Measurements from ENCODE around the gene APOF.
"Not testable (repeated sequence)": the region's sequence is repeated elsewhere in the genome, so short reads cannot be mapped to it uniquely, and the experiment has no call there.

APOF gene

DNA sequence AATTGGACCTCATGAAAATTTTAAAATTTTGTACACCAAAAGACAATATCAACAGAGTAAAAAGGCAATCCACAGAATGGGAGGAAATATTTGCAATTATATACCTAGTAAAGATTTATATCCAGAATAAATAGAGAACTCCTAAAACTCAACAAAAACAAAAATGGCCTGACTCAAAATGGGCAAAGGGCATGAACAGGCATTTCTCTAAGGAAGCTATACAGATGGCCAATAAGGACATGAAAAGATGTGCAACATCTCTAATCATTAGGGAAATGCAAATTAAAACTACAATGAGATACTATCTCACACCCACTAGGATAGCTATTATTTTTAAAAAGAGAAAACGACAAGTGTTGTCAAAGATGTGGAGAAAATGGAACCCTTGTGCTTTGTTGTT lies 10.9 kb upstream of the APOF start:
- no peak for DNase-seq

DNA sequence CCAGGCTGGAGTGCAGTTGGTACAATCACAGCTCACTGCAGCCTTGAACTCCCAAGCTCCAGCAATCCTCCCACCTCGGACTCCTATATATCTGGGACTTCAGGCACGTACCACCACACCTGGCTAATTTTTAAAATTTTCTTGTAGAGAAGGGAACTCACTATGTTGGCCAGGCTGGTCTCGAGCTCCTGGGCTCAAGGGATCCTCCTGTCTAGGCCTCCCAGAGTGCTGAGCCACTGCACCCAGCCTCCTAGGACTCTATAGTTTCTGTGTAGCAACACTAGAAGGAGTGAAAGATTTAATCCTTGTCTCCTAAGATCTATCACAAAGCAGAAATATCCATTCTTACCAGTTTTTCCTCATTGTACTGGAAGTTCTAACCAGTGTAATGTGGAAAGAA lies 4.3 kb upstream of the APOF start:
- DNase-seq, result no peak

DNA sequence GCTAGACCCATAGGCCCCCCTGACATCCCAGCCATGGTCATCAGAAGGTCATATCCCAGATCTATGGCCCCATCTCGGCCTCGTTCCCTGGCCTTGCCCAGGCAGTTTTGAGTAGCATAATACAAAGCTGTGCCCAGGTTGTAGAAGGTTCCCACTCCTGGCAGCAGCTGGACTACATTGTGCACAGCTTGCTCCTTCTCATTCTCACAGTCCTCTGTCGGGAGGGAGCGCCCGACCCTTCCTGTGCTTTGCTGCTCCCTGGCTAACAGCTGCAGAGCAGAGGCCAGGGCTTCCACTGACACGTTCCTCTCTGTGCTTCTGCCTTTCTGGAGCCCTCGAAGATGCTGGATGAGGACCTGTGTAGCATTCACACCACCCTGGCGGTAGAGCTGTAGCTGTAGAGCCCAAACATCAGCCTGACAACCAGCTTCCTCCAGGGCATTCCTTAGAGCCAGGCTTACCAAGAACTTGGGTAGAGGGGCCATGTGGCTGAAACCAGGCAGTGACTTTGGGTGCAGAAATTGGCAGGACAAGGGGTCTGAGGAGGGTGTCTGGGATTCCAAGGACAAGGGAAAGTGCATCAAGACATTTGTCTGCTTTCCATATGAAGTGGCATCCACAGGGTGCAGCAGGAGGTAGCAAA lies 1.0 kb downstream of the APOF start:
- no peak for DNase-seq

DNA sequence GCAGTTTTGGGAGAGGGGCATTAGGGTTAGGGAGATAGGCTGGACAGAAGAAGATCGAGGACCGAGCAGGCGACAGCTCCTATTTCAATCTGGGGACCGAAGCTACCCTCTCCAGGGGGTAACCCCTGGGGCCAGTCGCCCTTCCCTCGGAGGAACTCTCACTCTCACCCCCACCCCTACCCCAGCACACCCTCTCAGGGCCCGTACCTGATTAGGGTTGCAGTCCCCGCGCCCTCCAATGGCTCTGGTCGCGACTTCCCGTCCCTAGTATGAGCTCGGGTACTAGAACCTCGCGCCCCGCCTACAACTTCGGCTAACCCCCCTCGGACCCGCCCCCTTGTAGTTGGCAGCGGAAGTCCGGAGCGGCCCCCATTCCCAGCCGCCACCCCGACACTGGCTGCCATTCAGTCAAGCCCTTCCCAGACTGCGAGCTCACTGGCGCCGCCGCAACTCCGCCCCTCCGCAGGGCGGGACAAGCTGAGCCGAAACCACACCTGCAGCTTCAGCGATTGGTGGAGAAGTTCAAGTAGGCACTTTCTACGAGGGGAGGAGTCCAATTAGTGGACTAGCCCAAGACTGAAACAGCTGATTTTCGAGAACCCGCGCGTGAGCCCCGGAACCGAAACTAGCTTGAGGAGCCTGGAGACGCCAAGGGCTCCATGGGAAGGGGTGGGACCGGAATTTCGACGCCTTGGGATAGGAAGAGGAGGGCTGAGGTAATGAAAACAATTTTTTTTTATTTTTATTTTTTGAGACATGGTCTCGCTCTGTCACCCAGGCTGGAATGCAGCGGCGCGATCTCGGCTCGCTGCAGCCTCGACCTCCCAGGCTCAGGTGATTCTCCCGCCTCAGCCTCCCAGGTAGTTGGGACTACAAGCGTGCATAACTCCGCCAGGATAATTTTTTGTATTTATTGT lies 2.5 kb downstream of the APOF start, which contains the start of gene STAT2:
STAT2 (minus strand) TSS at position 257 of the 917 bp plus-strand sequence. CDS start 3,536 bp downstream, outside the sequence.
- peak; percentile 84 to 100 (median 99) for DNase-seq

DNA sequence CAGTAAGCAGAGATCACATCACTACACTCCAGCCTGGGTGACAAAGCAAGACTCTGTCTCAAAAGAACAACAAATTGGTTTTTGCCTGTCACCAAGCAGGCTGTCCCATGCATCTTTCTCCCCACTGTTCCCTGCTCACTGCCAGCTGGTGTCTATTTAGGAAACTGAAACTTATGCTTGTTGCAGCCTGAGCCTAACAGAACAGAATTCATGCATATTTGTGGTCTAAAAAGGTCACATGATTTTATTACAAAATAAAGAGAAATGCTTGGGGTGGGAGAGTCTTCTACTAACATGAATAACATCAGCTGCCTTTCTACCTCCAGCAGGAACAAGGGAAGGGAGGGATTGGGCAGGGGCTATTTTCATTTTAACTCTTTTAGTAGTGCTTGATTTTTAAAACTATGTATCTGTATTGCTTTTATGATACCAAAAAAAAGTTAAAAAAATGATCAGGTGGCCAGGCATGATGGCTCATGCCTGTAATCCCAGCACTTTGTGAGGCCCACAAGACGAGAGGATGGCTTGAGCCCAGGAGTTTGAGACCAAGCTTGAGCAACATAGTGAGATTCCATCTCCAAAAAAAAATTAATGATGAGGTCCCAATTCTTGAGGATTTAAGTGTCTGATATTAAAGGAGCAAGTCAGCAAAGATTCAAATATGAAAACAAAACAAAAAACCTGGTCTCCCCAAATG lies 3.7 kb downstream of the APOF start:
- DNase-seq, result peak in 36 of 58 donors; percentile 3 to 83 (median 27)

DNA sequence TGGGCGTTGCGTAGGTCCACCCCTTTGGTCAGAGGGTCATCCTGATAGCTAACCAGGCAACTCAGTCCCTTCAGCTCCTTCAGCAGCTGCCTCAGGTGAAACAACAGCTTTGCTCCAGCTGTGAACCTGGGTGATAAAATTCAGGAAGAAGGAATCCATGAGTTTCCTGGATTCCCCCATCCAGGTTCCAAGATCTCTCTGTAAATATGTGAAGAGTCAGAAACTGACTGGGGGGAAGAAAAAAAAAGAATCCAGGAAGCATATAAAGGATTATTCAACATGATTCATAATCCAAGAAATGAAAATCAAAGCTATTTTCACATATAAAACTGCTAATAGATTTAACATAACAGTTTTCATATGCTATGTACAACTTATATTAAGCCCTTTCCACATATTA lies 11.3 kb downstream of the APOF start:
- DNase-seq, result no peak

DNA sequence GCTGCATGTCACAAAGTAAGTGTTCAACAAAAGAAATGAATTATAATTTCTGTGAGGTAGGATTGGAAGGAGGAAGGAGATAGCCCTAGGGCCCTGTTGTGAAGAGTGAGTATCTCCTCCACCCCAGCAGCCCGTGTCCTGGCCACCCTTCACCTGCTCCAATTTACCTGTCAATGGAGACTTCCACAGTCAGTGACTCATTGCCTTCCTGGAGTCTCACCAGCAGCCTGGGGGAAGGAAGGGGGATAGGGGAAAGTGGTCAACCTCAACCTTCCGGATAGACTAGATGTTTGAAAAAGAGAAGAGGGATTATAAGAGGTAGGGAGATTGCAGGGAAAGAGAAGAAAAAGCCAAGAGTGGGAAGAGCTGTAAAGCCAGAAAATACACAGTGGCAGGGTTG lies 12.0 kb downstream of the APOF start:
- no peak for DNase-seq

DNA sequence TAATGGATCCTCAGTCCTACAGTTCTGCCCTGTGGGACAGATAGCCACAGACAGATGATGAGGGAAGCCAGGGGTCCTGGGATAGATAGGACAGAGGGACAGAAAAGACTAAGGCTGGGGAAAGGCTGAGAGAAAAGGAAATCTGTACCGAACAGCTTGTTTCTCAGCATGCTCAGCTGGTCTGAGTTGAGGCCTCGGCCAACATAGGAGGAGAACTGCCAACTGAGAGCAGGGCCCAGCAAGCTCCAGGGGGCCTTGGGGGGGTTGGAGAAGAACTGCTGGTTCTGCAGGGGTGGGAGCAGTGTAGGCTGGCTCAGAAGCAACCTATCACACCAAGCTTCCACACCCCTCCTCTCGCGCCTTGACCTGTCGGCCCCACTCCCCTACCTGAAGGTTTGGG lies 13.9 kb downstream of the APOF start:
- no peak for DNase-seq

DNA sequence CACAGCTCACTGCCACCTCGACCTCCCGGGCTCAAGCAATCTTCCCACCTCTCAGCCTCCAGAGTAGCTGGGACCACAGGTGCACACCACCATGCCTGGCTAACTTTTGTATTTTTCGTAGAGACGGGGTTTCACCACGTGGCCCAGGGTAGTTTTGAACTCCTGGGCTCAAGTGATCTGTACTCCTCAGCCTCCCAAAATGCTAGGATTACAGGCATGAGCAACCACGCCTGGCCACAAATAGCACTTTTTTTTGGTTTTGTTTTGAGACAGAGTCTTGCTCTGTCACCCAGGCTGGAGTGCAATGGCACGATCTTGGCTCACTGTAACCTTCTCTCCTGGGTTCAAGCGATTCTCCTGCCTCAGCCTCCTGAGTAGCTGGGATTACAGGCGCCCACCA lies 15.4 kb downstream of the APOF start:
- not testable (repeated sequence) for DNase-seq

DNA sequence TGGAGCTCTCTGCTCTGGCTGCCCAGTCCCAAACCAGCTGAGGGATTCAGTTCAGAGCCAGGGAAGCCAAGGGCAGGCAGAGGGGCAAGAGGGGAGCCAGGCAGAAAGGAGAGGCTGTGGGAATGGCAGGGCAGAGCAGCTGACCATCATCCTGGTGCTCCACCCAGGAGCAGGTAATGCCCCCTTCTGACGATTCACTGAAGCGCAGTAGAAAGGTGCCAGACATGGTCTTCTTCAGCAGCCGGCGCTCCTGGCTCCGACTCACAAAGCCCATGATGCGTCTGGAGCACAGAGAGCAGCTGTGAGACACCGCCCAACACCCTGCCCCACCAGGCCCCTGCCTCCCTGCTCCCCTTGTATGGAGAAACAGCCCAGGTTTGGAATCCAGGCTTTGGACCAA lies 16.0 kb downstream of the APOF start:
- no peak for DNase-seq

DNA sequence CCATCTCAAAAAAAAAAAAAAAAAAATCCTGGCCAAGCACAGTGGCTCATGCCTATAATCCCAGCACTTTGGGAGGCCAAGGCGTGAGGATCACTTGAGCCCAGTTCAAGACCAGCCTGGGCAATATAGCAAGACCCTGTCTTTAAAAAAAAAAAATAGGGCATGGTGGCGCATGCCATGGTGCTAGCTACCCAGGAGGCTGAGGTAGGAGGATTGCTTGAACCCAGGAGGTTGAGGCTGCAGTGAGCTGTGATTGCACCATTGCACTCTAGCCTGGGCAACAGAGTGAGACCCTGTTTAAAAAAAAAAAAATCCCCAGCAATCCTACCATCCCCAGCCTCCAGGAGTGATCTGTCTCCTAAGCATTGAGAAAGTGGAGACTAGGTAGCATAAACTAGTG lies 20.4 kb downstream of the APOF start:
- DNase-seq, result not testable (repeated sequence)

DNA sequence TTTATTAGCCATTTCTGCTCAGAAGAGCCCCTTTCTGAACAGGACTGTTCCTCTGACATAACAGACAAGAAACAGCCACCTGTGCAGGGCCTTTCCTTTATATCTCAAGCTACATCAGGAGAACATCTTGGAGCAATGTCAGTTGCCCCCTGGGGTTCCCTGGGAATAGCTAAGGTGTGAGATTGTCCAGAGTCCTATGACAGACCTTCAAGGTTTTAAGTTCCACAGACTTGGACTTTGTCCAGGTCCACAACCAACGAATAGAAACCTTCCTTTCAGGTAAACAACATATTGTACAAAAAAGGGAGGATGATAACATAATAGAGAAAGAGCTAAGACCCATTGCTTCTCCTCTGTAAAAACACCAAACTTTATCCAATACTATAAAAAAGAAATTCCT lies 21.0 kb downstream of the APOF start:
- DNase-seq, result no peak

DNA sequence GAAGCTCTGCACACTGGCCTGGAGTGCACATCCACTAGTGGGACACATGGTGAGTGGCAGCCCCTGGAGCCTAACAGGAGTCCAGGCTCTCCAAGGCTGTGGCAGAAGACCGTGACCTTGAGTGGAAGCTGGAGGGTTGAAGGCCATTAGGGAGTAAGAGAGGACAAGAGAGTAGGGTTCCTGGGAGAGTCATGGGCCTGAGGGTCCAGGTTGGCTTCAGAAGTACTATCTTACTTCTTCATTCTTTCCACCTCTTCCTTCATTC lies 23.6 kb downstream of the APOF start:
- DNase-seq, result no peak

DNA sequence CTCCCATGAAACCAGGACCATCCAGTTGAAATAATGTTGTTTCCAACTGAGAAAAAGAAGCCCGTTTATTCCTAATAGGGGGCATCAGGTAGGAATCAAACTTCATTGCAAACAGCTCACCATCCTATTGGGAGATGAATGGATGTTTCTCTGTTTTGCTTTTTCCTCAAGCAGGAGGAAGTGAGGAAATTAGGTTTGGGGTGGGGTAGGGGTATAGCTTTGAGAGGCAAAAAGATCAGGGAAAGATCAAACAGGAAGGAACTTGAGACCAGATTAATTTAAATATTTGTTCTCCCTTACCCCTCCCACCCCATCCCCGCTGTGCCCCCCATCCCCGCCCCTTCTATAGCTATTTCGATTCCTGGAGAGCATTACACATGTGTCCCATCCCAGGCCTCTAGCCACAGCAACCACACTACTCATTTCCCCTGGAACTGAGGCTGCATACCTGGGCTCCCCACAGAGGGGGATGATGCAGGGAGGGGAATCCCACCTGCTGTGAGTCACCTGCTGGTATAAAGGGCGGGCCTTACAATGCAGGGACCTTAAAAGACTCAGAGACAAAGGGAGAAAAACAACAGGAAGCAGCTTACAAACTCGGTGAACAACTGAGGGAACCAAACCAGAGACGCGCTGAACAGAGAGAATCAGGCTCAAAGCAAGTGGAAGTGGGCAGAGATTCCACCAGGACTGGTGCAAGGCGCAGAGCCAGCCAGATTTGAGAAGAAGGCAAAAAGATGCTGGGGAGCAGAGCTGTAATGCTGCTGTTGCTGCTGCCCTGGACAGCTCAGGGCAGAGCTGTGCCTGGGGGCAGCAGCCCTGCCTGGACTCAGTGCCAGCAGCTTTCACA lies 24.1 kb downstream of the APOF start, which contains the start of gene IL23A:
IL23A (plus strand) TSS at position 577 of the 850 bp plus-strand sequence; CDS start at position 738, 161 bp downstream.
- no peak for DNase-seq

DNA sequence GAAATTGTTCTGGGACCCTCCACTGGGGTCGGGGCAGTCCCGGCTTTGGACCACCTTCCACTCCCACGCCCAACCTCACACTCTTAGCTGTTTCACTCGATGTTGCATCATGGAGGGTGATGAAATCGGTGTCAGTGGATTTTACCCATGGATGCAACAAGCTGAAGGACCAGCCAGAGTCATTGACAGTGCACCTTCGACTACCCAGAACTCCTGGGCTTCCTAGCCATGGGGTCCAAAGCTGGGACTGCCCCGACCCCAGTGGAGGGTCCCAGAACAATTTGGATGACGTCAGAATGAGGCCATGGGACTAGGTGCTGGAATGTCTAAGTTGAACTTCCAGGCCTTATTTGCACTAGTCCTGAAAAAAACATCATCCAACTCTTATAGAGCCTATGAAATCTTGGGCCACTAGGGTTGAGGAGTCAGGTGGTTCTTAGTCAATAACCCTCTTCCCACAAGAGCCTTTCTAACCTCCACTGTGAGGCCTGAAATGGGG lies 24.9 kb downstream of the APOF start:
- no peak for DNase-seq

DNA sequence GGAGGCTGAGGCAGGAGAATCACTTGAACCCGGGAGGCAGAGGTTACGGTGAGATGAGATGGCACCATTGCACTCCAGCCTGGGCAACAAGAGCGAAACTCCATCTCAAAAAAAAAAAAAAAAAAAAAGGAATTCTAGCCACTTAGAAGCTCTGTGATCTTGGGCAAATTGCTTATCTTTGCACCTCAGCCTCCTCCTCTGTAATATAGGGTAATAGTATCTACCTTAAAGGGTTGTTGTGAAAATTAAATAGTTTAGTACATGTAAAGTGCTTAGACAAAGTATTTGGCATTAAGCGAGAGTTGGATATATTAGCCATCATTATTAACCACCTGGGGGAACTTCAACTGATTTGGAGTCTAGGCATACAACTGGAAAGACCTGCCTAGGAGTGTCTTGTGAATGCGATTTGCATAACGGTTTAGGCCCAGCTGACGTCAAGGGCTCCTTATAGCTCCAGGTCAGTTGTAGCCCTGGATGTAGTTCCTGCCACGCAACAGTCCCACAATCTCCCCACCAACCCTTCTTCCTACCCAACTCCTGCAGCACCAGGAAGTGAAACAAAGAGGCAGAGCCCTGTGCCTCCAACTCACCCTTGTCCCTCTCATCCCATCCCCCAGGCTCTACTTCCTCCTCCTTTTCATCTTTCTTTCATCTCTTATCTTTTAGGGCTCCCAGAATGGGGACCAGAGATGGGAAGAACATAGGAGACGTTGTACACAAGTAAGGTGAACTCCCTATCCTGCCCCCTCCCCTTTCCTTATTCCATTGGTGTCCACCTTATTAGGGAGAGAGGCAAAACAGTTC lies 26.1 kb downstream of the APOF start:
- peak in 4 of 58 donors; percentile 6 to 20 (median 10) for DNase-seq

DNA sequence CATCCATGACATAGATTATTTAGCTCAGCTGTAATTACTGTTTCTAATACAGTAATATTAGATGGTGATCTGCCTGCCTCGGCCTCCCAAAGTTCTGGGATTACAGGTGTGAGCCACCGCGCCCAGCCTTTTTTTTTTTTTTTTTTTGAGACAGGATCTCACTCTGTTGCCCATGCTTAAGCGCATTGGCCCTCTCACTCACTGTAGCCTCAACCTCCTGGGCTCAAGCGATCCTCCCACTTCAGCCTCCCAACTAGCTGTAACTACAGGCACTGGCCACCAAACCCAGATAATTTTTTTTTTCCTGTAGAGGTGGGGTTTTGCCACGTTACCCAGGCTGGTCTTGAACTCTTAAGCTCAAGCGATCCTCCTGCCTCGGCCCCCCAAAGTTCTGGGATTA lies 27.1 kb downstream of the APOF start:
- DNase-seq, result not testable (repeated sequence)

DNA sequence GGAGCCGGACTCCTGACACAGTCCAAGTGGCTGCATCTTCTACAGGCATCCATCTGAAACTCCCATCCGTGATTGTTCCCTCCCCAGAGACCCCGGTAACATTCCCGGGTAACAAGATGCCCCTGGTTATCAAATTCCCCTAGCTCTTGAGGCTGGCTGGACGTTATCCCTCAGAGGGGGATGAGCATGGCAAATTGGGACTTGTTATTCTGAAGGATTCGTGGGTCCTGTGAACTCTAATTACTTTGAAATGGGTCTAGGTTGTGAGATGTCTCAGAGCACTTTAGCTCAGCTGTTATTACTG lies 28.2 kb downstream of the APOF start:
- no peak for DNase-seq

DNA sequence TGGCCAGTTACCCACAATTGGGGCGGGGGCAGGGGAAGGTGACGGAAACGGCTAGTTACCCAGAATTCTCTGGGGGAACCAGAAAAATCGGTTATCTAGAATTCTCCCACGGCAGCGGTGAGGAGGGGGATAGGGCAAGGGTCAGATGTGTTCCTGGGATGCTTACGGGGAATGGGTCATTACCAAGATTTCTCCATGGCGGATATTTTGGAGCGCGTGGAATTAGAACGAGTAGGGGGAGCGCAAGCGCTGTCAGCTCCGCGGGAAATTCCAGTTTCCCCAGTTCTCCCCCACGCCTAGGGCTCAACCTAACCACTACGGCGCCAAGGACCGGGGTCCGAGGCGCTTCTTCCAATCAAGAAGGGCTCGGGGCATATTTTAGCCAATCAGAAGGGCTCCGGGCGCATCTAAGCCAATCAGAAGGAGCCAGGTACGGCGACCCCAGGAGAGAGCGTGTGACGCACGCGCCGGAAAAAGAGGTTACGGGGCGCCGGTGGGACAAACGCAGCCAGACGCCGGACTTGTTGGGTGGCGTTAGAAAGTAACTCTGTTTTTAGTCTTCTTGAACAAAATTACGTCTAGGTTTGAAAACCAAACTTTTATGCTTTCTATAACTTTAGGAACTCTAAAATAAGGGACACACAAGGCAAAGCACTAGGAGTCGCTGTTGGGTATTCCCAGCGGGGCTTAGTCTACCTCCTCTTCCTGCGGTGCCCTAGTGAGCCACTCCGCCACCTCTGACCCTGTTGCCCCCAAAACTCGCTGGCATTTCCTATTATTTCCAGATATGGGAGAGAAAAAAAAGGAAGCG lies 28.8 kb downstream of the APOF start, which contains the start of gene PAN2:
PAN2 (minus strand) TSS at position 322 of the 811 bp plus-strand sequence. CDS start 906 bp downstream, outside the sequence.
- DNase-seq, result peak; percentile 75 to 98 (median 94)
